K562 (cell line): ENCODE results near the gene A1BG. TPM values are rescaled to one million over a fixed set of nuclear protein-coding genes. Genes with fewer than 3 reads are reported as not detected.

ENCODE experiments used
- ARHGAP35 ChIP-seq: fragments of 450-650 bp; IDR thresholded peaks from 2 replicates; pipeline ENCODE4 v1.6.1; 2018; ENCODE audit not compliant: partially characterized antibody
- CEBPB ChIP-seq: fragments of 450-650 bp; IDR thresholded peaks from 2 replicates; pipeline ENCODE4 v1.6.1; 2016; ENCODE audit warnings: missing genetic modification characterization, missing compliant biosample characterization
- ERF ChIP-seq: fragments of 450-650 bp; formaldehyde crosslinking; IDR thresholded peaks from 2 replicates; pipeline ENCODE4 v1.4.0; 2020; ENCODE audit warnings: mild to moderate bottlenecking, mixed read lengths
- FOXA1 ChIP-seq: fragments of 450-650 bp; IDR thresholded peaks from 2 replicates; pipeline ENCODE4 v1.6.1; 2016; ENCODE audit warnings: mild to moderate bottlenecking, borderline replicate concordance
- HDAC8 ChIP-seq: fragments of 450-650 bp; IDR thresholded peaks from 2 replicates; pipeline ENCODE4 v1.6.1; 2016; ENCODE audit warnings: mild to moderate bottlenecking, missing genetic modification characterization, moderate library complexity, missing compliant biosample characterization
- HNRNPUL1 ChIP-seq: fragments of 200-400 bp; formaldehyde crosslinking; IDR thresholded peaks from 2 replicates; pipeline ENCODE4 v1.6.1; 2017; ENCODE audit warnings: low read length
- LEF1 ChIP-seq: fragments of 450-650 bp; IDR thresholded peaks from 2 replicates; pipeline ENCODE4 v1.6.1; 2016; ENCODE audit warnings: mild to moderate bottlenecking
- NFE2L1 ChIP-seq: fragments of 450-650 bp; IDR thresholded peaks from 2 replicates; pipeline ENCODE4 v1.6.1; 2016; ENCODE audit warnings: missing genetic modification characterization, low read depth, mild to moderate bottlenecking, missing compliant biosample characterization, moderate library complexity, borderline replicate concordance
- NONO ChIP-seq, 2 experiments: fragments of 200-400 bp in 1 of 2; fragments of 450-650 bp in 1 of 2; formaldehyde crosslinking in 1 of 2; IDR thresholded peaks; 2 replicates each; pipeline ENCODE4 v1.6.1; 2017; ENCODE audit warnings: low read depth in 2 of 2, mild to moderate bottlenecking in 2 of 2, moderate library complexity in 2 of 2, low read length in 1 of 2
- RB1 ChIP-seq: fragments of 450-650 bp; IDR thresholded peaks from 2 replicates; pipeline ENCODE4 v1.6.1; 2017; ENCODE audit warnings: low read depth, mild to moderate bottlenecking
- RBM17 ChIP-seq: fragments of 200-400 bp; formaldehyde crosslinking; IDR thresholded peaks from 2 replicates; pipeline ENCODE4 v1.6.1; 2017; ENCODE audit warnings: low read depth, mild to moderate bottlenecking, low read length, borderline replicate concordance
- SNRNP70 ChIP-seq: fragments of 200-400 bp; formaldehyde crosslinking; optimal IDR thresholded peaks from 2 replicates; pipeline ENCODE3; 2017; ENCODE audit warnings: low read depth, low read length
- SRF ChIP-seq, 2 experiments: fragments of 250-450, 450-650 bp in 1 of 2; sonication (Bioruptor Pico) in 1 of 2; sonication (generic) in 1 of 2; formaldehyde crosslinking; IDR thresholded peaks; 2 replicates each; pipeline versions ENCODE4 v1.5.0 to v1.5.1; 2020 to 2022; ENCODE audit warnings: mild to moderate bottlenecking in 1 of 2, missing genetic modification reagents in 1 of 2
- ZNF324 ChIP-seq: fragments of 250-450 bp; sonication (Bioruptor Pico); IDR thresholded peaks from 2 replicates; pipeline ENCODE4 v1.4.0; 2020; ENCODE audit warnings: mild to moderate bottlenecking
- ZNF41 ChIP-seq: fragments of 250-450 bp; sonication (Bioruptor Pico); conservative IDR thresholded peaks from 2 replicates; pipeline ENCODE4 v1.4.0; 2020; ENCODE audit warnings: mild to moderate bottlenecking
- polyA plus RNA-seq, 8 experiments: library from polyadenylated mRNA; depleted of rRNA in 4 of 8; stranded (reverse) in 5 of 8; unstranded in 3 of 8; fragments of >200 nt; fragmentation: Nextera tagmentation in 2 of 8; fragmentation: Illumina TruSeq in 1 of 8; extraction: Ambion mirVana in 2 of 8; extraction: Trizol in 1 of 8; gene quantifications; 2 replicates each; pipeline versions ENCODE4 v1.2.1 to v1.2.3, GENCODE V29; 2011 to 2014; ENCODE audit warnings: inconsistent platforms in 1 of 8, missing spikeins in 1 of 8
- total RNA-seq, 7 experiments: library from RNA; depleted of rRNA in 6 of 7; stranded (reverse); fragments of >200 nt in 6 of 7; fragmentation: Illumina TruSeq in 2 of 7; extraction: Trizol in 2 of 7; gene quantifications; 2 replicates each; pipeline versions ENCODE4 v1.2.1 to v1.2.3, GENCODE V29; 2011 to 2021; ENCODE audit warnings: low replicate concordance in 1 of 7
- TF ChIP-seq, protein P1 (sequence below): sonication (generic); formaldehyde crosslinking; IDR thresholded peaks from 2 replicates; pipeline ENCODE4 v1.8.1; 2023; ENCODE audit warnings: mild to moderate bottlenecking, missing genetic modification reagents
- TF ChIP-seq, protein P2 (sequence below): fragments of 450-650 bp; formaldehyde crosslinking; conservative IDR thresholded peaks from 2 replicates; pipeline ENCODE4 v1.4.0; 2022; ENCODE audit warnings: mild to moderate bottlenecking, missing genetic modification characterization
- TF ChIP-seq, protein P3 (sequence below), 3 experiments: fragments of 200-800 bp in 1 of 3; fragments of 250-450 bp in 1 of 3; fragments of 450-650 bp in 1 of 3; sonication (Bioruptor Pico) in 1 of 3; sonication (Bioruptor generic) in 1 of 3; formaldehyde crosslinking in 1 of 3; IDR thresholded peaks; 2 replicates each; pipeline versions ENCODE4 v1.6.1 to v1.8.0; 2016 to 2022; ENCODE audit warnings: mild to moderate bottlenecking in 2 of 3, missing genetic modification characterization in 2 of 3, missing compliant biosample characterization in 1 of 3, moderate library complexity in 1 of 3
- TF ChIP-seq, protein P4 (sequence below), 2 experiments: fragments of 450-650 bp; conservative IDR thresholded peaks; 2 replicates each; pipeline ENCODE4 v1.6.1; 2017; ENCODE audit warnings: mild to moderate bottlenecking in 2 of 2, moderate library complexity in 2 of 2

A1BG gene
- total and polyA plus RNA-seq, 9 of the 15 experiments (the other 6 are each of a cell fraction or from before 2014, with no cell fraction given): 0.10 to 19.8 (median 2.6) TPM

DNA sequence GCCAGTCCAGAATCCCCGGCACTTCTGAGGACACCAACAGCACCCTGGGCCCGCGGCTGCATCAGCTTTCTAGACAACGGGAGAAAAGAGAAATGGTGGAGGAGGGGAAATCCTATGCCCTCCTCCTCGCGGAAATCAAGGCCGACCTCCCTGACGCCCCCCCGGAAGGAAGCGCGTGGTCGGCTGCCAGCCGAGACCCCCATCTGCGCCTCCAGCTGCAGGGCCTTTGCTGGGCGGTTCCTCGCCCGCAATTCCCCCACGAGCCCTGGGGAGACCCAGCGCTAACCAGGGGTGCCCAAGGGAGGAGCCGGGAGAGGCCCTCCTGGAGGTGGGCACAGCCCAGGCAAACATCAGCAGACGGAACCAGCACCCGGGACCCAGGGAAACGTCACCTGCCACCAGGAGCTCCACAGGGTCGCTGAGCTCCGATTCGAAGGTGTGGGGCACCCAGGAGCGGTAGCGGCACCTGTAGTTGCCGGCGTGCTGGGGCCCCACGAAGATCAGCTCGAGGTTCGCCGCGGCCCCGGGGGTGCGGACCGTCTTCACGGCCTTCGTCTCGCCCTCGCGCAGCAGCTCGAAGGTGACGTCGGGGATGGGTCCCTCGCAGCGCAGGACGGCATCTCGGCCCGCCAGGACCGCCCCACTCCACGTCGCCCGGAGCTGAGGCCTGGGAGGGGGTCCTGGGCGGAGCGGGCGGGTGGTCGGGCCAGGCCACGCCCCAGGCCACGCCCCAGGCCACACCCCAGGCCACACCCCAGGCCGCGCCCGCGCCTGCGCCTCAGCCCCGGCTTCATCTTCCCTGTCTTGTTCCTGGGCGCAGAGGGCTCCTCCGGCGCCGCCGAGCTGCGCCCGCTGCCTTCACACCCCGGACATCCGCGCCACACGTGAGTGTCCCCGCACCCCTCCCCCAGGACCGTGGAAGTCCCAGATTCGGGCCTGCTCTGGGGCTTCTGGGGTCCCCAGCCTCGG, 6.0 kb downstream of the A1BG start (continued):
- TF ChIP-seq, protein P1, sequence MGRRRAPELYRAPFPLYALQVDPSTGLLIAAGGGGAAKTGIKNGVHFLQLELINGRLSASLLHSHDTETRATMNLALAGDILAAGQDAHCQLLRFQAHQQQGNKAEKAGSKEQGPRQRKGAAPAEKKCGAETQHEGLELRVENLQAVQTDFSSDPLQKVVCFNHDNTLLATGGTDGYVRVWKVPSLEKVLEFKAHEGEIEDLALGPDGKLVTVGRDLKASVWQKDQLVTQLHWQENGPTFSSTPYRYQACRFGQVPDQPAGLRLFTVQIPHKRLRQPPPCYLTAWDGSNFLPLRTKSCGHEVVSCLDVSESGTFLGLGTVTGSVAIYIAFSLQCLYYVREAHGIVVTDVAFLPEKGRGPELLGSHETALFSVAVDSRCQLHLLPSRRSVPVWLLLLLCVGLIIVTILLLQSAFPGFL (CRISPR knock-in tag): no peak
- TF ChIP-seq SNRNP70 (no peak), HDAC8 (tag) (no peak), RB1 (peak; percentile 40; the same call in 1 of the 2 replicates), SRF (CRISPR knock-in tag; IDR thresholded peaks at IDR 0.05) (0 out of 4 replicates have a peak, but pooled peaks of 1 of the 2 experiments have one; percentile 30), NFE2L1 (tag) (no peak), LEF1 (no peak), ARHGAP35 (no peak), FOXA1 (no peak), ERF (CRISPR knock-in tag) (no peak), HNRNPUL1 (no peak), ZNF324 (CRISPR knock-in tag) (no peak), NONO (IDR thresholded peaks at IDR 0.05; ENCODE audit: low read depth in 2 of 2, low read length in 1 of 2) (no peak), ZNF41 (CRISPR knock-in tag) (no peak), CEBPB (tag) (no peak), RBM17 (no peak)
- TF ChIP-seq, protein P2, sequence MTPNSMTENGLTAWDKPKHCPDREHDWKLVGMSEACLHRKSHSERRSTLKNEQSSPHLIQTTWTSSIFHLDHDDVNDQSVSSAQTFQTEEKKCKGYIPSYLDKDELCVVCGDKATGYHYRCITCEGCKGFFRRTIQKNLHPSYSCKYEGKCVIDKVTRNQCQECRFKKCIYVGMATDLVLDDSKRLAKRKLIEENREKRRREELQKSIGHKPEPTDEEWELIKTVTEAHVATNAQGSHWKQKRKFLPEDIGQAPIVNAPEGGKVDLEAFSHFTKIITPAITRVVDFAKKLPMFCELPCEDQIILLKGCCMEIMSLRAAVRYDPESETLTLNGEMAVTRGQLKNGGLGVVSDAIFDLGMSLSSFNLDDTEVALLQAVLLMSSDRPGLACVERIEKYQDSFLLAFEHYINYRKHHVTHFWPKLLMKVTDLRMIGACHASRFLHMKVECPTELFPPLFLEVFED (CRISPR knock-in tag): no peak
- TF ChIP-seq, protein P3, sequence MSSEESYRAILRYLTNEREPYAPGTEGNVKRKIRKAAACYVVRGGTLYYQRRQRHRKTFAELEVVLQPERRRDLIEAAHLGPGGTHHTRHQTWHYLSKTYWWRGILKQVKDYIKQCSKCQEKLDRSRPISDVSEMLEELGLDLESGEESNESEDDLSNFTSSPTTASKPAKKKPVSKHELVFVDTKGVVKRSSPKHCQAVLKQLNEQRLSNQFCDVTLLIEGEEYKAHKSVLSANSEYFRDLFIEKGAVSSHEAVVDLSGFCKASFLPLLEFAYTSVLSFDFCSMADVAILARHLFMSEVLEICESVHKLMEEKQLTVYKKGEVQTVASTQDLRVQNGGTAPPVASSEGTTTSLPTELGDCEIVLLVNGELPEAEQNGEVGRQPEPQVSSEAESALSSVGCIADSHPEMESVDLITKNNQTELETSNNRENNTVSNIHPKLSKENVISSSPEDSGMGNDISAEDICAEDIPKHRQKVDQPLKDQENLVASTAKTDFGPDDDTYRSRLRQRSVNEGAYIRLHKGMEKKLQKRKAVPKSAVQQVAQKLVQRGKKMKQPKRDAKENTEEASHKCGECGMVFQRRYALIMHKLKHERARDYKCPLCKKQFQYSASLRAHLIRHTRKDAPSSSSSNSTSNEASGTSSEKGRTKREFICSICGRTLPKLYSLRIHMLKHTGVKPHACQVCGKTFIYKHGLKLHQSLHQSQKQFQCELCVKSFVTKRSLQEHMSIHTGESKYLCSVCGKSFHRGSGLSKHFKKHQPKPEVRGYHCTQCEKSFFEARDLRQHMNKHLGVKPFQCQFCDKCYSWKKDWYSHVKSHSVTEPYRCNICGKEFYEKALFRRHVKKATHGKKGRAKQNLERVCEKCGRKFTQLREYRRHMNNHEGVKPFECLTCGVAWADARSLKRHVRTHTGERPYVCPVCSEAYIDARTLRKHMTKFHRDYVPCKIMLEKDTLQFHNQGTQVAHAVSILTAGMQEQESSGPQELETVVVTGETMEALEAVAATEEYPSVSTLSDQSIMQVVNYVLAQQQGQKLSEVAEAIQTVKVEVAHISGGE (CRISPR knock-in tag; IDR thresholded peaks at IDR 0.05): peak in 1 of 3 experiments; percentile 61; a peak in 1 of 6 replicates
- TF ChIP-seq, protein P4, sequence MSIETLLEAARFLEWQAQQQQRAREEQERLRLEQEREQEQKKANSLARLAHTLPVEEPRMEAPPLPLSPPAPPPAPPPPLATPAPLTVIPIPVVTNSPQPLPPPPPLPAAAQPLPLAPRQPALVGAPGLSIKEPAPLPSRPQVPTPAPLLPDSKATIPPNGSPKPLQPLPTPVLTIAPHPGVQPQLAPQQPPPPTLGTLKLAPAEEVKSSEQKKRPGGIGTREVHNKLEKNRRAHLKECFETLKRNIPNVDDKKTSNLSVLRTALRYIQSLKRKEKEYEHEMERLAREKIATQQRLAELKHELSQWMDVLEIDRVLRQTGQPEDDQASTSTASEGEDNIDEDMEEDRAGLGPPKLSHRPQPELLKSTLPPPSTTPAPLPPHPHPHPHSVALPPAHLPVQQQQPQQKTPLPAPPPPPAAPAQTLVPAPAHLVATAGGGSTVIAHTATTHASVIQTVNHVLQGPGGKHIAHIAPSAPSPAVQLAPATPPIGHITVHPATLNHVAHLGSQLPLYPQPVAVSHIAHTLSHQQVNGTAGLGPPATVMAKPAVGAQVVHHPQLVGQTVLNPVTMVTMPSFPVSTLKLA (conservative IDR thresholded peaks at IDR 0.05): 0 out of 4 replicates have a peak, but pooled peaks of 1 of the 2 experiments have one; percentile 22
